Kidney (tissue), 14 donors: Measurements from ENCODE around the gene BACH2. TPM values are rescaled to one million over a fixed set of nuclear protein-coding genes. Genes with fewer than 3 reads are reported as not detected.

Experiments
- DNase-seq, 5 donors: peaks; one replicate each; pipeline ENCODE4 v3.0.0-alpha.2; 2013 to 2020
- FAIRE-seq: peaks from 2 replicates; lab custom pipeline; 2012; peaks lifted over from hg19 to GRCh38; lab: Jason Lieb, UNC
- H3K27ac ChIP-seq, 2 donors: one replicate each; pipeline ENCODE4 v1.7.0; 2013; ENCODE audit warnings: low read depth in 2 of 2, low read length in 2 of 2, inconsistent platforms in 1 of 2
- H3K27me3 ChIP-seq: one replicate; pipeline ENCODE4 v1.7.1; 2013; ENCODE audit warnings: low read length, inconsistent platforms; ENCODE audit not compliant: control insufficient read depth, insufficient read depth
- H3K36me3 ChIP-seq, 3 donors: one replicate each; pipeline versions ENCODE4 v1.7.0 to v1.7.1; 2013; ENCODE audit warnings: low read length in 3 of 3, control low read depth in 1 of 3, inconsistent platforms in 1 of 3; ENCODE audit not compliant: insufficient read depth in 3 of 3, control insufficient read depth in 2 of 3
- H3K4me1 ChIP-seq, 3 donors: one replicate each; pipeline versions ENCODE4 v1.7.0 to v1.7.1; 2013; ENCODE audit warnings: low read length in 3 of 3, inconsistent platforms in 1 of 3, low read depth in 1 of 3; ENCODE audit not compliant: control insufficient read depth in 2 of 3, insufficient read depth in 2 of 3
- H3K4me3 ChIP-seq, 3 donors: one replicate each; pipeline versions ENCODE4 v1.7.0 to v1.8.1; 2013; ENCODE audit warnings: low read length in 3 of 3, control low read depth in 1 of 3, inconsistent platforms in 1 of 3
- H3K9ac ChIP-seq, 3 donors: one replicate each; pipeline versions ENCODE4 v1.7.0 to v1.7.1; 2013; ENCODE audit warnings: low read length in 3 of 3, control low read depth in 1 of 3, inconsistent platforms in 1 of 3
- H3K9me3 ChIP-seq, 3 donors: one replicate each; pipeline versions ENCODE4 v1.7.0 to v1.7.1; 2013; ENCODE audit warnings: low read length in 3 of 3, control low read depth in 1 of 3, inconsistent platforms in 1 of 3; ENCODE audit not compliant: control insufficient read depth in 2 of 3, insufficient read depth in 1 of 3
- intact Hi-C: fragments of 100-400 bp; cut with DNase I; formaldehyde crosslinking; loops from one replicate; pipeline ENCODE4 v1.11.1; 2022
- polyA plus RNA-seq: library from polyadenylated mRNA; stranded (reverse); fragments of 350-450 nt; fragmentation: Illumina TruSeq; extraction: RNeasy Lipid Tissue Mini Kit (QIAGEN cat#74804); gene quantifications from one replicate; pipeline ENCODE4 v1.2.3, GENCODE V29; 2014; ENCODE audit warnings: low read depth, low replicate concordance; ENCODE audit not compliant: insufficient read depth
- total RNA-seq: library from RNA; stranded (reverse); fragmentation: NEBNext Ultra II Directional; extraction: Animal tissue kit (Norgen Biotek cat#: 25700); gene quantifications from one replicate; pipeline ENCODE4 v1.2.1, GENCODE V29; 2021
- TF ChIP-seq, protein P1 (sequence below): IDR thresholded peaks from 3 replicates; pipeline ENCODE4 v1.5.1; 2012; ENCODE audit warnings: mild to moderate bottlenecking, moderate library complexity, borderline replicate concordance; ENCODE audit not compliant: insufficient read depth; ENCODE audit errors: extremely low read depth
- donor health status: control.
- donor health status: control.
- donor health status: control.
- donor health status: control.
- donor health status: control.
- donor health status: DM: yes; HTN: yes; CAD: no.
- donor health status: Normal renal cell carcinoma (clear cell type).

The BACH2 gene
- total and polyA plus RNA-seq, 2 donors from 2014 or later = 0.32 to 6.9 TPM

DNA sequence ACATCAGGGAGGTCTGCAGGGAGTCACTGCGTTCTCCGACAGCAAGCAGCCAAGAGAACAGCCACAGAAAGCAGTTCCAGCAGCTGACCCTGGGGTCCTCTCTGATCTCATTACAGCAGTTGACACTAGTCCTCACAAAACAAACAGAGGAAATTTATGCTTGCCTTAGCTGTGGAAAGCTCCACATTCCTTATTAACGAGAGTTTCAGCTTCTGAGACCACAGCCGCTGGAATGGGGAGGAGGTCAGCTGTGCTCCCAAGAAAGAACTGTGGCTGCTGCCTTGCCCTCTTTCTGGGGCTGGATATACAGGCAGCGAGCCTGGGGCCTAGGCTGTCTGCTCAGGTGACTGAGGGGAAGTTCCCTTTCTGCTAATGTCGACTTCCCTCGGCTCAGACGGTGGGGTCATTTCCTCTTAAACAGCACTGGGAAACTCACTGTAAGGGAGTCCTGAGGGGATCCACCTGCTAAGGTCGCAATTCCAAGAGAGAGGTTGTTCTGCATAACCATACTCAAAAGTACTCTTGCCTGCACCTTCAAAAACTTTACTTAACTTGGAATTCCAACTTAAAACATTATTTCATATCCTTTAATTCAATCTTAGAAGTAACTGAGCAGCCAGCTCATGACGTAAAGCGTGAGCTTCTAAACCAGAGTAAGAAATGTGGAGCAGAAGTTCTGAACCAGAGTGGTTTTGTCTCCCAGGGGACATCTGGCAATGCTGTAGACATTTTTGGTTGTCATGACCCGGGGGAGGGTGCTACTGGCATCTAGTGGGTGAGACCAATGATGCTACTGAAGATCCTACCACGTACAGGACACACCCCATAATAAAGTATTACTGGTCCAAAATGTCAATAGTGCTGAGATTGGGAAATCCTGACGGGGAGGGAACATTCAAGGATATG lies 80.3 kb downstream of the BACH2 start:
- DNase-seq (peak; percentile 82 to 97 (median 91)), FAIRE-seq (no peak)
- Histone ChIP-seq H3K4me1 (peaks cover 23 to 38% (median 30%) of the 10 kb centered on the region in 3 donors), H3K4me3 (peak overlapping the region in 1 of 3 donors; percentile 2), H3K27me3 (no peaks in the 10 kb centered on the region), H3K9ac (peak overlapping the region in 1 of 3 donors; percentile 35), H3K9me3 (no peaks in the 10 kb centered on the region), H3K36me3 (no peaks in the 10 kb centered on the region), H3K27ac (peak overlapping the region; percentile 64 to 76)
- intact Hi-C loops = no loop called here
- TF ChIP-seq, protein P1, sequence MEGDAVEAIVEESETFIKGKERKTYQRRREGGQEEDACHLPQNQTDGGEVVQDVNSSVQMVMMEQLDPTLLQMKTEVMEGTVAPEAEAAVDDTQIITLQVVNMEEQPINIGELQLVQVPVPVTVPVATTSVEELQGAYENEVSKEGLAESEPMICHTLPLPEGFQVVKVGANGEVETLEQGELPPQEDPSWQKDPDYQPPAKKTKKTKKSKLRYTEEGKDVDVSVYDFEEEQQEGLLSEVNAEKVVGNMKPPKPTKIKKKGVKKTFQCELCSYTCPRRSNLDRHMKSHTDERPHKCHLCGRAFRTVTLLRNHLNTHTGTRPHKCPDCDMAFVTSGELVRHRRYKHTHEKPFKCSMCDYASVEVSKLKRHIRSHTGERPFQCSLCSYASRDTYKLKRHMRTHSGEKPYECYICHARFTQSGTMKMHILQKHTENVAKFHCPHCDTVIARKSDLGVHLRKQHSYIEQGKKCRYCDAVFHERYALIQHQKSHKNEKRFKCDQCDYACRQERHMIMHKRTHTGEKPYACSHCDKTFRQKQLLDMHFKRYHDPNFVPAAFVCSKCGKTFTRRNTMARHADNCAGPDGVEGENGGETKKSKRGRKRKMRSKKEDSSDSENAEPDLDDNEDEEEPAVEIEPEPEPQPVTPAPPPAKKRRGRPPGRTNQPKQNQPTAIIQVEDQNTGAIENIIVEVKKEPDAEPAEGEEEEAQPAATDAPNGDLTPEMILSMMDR = no peak

DNA sequence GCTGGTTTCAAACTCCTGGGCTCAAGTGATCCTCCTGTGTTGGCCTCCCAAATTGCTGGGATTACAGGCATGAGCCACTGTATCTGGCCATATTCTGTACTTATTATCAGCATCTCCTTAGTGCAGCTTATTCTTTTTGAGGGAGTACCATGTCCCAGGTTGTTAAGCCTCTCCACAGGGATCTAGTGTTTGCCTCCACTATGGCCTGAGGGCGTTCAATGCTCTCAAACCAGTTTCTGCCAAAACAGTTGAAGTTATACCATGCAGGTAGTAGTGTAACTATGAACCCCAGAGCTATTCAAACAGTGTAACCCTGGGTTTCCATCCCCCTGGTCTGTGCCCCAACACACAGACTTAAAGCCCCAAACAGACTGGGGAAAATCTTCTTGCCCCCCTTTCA lies 81.7 kb downstream of the BACH2 start:
- peaks cover 23 to 38% (median 30%) of the 10 kb centered on the region in 3 donors for H3K4me1 ChIP-seq
- TF ChIP-seq, protein P1 = no peak
- H3K9ac ChIP-seq = peak overlapping the region in 1 of 3 donors; percentile 13
- H3K27me3 ChIP-seq = no peaks in the 10 kb centered on the region
- intact Hi-C loops = no loop called here
- FAIRE-seq (no peak), DNase-seq (no peak)
- no peak overlapping the region for H3K4me3 ChIP-seq
- H3K27ac ChIP-seq = peak overlapping the region in 1 of 2 donors; percentile 22
- H3K9me3 ChIP-seq = no peaks in the 10 kb centered on the region
- no peaks in the 10 kb centered on the region for H3K36me3 ChIP-seq

DNA sequence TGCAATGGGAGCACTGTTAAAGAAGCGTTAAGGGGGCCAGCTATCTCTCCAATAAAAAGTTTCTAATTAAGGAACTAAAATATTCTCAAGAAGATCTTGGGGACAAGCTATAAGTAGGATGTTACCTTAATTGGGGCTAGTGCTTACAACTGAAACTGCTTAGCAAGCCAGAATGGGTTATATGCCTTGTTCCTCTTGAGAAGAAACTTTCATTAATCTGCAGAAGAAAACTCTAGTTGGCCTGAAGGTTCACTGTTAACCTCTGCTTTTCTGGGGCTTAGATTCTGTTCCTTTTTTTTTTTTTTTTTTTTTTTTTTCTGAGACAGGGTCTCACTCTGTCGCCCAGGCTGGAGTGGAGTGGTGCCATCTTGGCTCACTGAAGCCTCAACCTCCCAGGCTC lies 82.2 kb downstream of the BACH2 start:
- no peak for FAIRE-seq
- H3K4me1 ChIP-seq = peaks cover 23 to 36% (median 27%) of the 10 kb centered on the region in 3 donors
- no peaks in the 10 kb centered on the region for H3K36me3 ChIP-seq
- H3K9me3 ChIP-seq = no peaks in the 10 kb centered on the region
- no peak overlapping the region for H3K4me3 ChIP-seq
- H3K27ac ChIP-seq = no peak overlapping the region
- H3K27me3 ChIP-seq = no peaks in the 10 kb centered on the region
- intact Hi-C loops = no loop called here
- no peak overlapping the region for H3K9ac ChIP-seq
- DNase-seq = no peak
- TF ChIP-seq, protein P1 = no peak
